Measurements from ENCODE around the gene CLDN1.

CLDN1 gene

DNA sequence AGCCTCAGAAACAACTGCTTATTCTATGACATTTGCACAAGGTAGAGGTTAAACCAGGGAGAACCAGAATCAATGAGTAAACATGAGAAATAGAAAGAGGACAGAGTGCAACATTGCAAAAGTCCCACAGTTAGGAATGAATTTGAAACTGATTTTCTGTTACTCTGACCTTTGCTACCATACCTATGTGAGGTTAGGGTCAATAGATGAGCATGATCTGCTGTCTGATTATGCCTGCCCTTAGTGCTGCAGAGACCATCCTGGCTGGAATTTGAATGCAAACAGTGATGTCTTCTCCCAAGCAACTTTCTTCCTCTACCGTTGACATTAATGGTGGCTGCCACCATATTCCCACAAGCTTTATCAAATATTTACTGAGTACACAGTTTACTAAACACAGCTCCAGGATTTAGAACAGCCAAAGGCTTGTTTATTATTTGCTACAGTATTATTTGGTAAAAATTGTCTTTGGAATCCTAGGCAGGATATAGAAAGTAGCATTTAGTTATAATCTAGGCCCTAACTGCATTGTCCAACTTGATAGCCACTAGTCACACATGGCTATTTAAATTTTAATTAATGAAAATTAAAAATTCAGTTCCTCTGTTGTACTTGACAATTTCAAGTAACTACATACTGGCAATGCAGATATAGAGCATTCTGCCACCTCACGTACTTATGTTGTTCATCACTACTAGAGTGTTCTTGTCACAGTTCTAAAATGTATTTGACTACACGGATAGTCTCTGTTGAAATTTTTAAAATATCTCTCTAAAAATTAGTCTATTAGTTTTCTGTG is 8.9 kb upstream of the CLDN1 start:
- H3K27me3 ChIP-seq (ENCODE audit: insufficient read depth, low read depth, severe bottlenecking): no peaks in the 10 kb centered on the region
- no peak overlapping the region for H3K27ac ChIP-seq
- no peaks in the 10 kb centered on the region for H3K36me3 ChIP-seq
- no peak overlapping the region for H3K4me3 ChIP-seq (ENCODE audit: low read depth, low read length)
- TF ChIP-seq, protein P1, sequence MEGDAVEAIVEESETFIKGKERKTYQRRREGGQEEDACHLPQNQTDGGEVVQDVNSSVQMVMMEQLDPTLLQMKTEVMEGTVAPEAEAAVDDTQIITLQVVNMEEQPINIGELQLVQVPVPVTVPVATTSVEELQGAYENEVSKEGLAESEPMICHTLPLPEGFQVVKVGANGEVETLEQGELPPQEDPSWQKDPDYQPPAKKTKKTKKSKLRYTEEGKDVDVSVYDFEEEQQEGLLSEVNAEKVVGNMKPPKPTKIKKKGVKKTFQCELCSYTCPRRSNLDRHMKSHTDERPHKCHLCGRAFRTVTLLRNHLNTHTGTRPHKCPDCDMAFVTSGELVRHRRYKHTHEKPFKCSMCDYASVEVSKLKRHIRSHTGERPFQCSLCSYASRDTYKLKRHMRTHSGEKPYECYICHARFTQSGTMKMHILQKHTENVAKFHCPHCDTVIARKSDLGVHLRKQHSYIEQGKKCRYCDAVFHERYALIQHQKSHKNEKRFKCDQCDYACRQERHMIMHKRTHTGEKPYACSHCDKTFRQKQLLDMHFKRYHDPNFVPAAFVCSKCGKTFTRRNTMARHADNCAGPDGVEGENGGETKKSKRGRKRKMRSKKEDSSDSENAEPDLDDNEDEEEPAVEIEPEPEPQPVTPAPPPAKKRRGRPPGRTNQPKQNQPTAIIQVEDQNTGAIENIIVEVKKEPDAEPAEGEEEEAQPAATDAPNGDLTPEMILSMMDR (IDR thresholded peaks at IDR 0.05; ENCODE audit: low read depth, low read length): no peak
- no peaks in the 10 kb centered on the region for H3K9me3 ChIP-seq (ENCODE audit: severe bottlenecking)
- no peak for DNase-seq

DNA sequence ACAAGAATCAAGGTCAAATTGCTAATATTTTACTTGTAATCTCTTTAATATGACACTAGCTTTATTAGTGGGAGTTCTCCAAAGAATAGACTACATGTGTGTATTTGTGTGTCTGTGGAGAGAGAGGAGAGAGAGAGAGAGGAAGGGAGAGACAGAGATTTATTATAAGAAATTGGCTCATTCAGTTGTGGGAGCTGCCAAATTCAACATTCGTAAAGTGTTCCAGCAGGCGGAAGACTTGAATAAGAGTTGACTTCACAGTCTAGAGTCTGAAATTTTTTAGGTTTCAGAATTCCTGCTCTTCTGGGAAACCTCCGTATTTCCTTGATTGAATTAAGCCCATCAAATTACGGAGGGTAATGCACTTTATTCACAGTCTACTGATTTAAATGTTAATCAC is 4.7 kb upstream of the CLDN1 start:
- no peaks in the 10 kb centered on the region for H3K36me3 ChIP-seq
- no peak for DNase-seq
- no peaks in the 10 kb centered on the region for H3K9me3 ChIP-seq (ENCODE audit: severe bottlenecking)
- H3K4me3 ChIP-seq (ENCODE audit: low read depth, low read length): no peak overlapping the region
- no peaks in the 10 kb centered on the region for H3K27me3 ChIP-seq (ENCODE audit: insufficient read depth, low read depth, severe bottlenecking)
- TF ChIP-seq, protein P1 (IDR thresholded peaks at IDR 0.05; ENCODE audit: low read depth, low read length): no peak
- no peak overlapping the region for H3K27ac ChIP-seq

DNA sequence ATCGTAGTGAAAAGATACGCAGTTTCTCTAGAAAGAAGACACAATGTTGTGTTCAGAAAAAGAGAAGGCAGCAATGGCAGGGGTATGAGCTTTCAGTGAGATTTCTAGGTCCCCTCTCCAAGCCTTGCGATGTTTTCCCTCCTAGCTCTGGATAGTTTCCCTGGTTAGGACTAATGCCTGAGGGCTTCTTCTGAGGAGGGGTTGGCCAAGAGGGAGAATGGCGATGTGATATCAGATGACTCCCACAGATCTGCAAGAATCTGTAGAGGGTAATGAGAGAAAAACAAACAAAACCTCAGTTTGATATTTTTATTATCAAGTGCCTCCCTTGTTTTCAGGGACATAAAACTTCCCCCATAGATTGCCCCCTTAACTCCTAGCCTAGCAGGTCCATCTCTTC is 4.1 kb upstream of the CLDN1 start:
- H3K36me3 ChIP-seq: no peaks in the 10 kb centered on the region
- H3K27me3 ChIP-seq (ENCODE audit: insufficient read depth, low read depth, severe bottlenecking): no peaks in the 10 kb centered on the region
- no peak overlapping the region for H3K4me3 ChIP-seq (ENCODE audit: low read depth, low read length)
- TF ChIP-seq, protein P1 (IDR thresholded peaks at IDR 0.05; ENCODE audit: low read depth, low read length): no peak
- H3K9me3 ChIP-seq (ENCODE audit: severe bottlenecking): no peaks in the 10 kb centered on the region
- no peak overlapping the region for H3K27ac ChIP-seq
- no peak for DNase-seq

DNA sequence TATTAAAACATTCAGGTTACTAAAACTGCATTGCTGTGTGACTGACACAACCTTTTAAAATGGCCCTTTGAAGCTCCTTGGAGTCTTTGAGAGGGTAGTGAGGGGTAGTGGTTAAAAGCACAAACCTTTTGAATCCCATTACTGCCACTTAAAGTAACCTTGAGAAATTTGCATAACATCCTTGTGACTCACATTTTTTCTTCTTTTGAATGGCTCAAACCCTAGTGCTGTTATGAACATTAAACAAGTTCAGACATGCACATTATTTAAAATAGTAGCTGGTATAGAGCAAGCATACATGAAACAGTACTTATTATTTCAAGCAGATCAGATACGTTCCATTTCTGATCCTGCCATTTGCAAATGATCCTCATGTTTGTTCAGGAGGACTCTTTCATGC is 3.7 kb upstream of the CLDN1 start:
- no peak overlapping the region for H3K27ac ChIP-seq
- no peaks in the 10 kb centered on the region for H3K9me3 ChIP-seq (ENCODE audit: severe bottlenecking)
- TF ChIP-seq, protein P1 (IDR thresholded peaks at IDR 0.05; ENCODE audit: low read depth, low read length): no peak
- no peaks in the 10 kb centered on the region for H3K36me3 ChIP-seq
- no peak overlapping the region for H3K4me3 ChIP-seq (ENCODE audit: low read depth, low read length)
- no peak for DNase-seq
- H3K27me3 ChIP-seq (ENCODE audit: insufficient read depth, low read depth, severe bottlenecking): no peaks in the 10 kb centered on the region

DNA sequence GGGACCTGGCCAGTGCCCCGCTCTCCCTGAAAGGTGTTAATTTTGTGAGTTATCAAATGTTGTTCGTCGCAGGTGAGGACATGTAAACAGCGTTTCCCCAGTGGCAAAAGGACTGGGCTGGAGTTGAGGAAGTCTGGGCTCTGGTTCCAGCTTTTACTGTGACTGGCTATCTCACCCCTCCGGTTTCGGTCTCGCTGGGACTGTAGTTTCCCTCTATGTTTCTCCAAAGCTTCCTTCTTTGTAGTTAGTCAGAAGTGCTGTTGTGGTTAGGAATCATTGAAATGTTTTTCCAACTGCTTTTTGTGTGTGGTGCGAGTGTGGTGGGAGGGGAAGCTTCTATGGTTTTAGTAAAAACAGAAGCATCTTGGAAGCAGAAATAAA is 990 bp upstream of the CLDN1 start:
- Histone ChIP-seq H3K4me3 (ENCODE audit: low read depth, low read length) (no peak overlapping the region), H3K27me3 (ENCODE audit: insufficient read depth, low read depth, severe bottlenecking) (no peaks in the 10 kb centered on the region), H3K9me3 (ENCODE audit: severe bottlenecking) (no peaks in the 10 kb centered on the region), H3K36me3 (no peaks in the 10 kb centered on the region), H3K27ac (no peak overlapping the region)
- DNase-seq: no peak
- TF ChIP-seq, protein P1 (IDR thresholded peaks at IDR 0.05; ENCODE audit: low read depth, low read length): no peak

Measured in WERI-Rb-1 (cell line).